22Rv1 (cell line): ENCODE measurements around the gene SLC35F5.

ENCODE experiments used
- CTCF ChIP-seq: fragments of 450-650 bp; IDR thresholded peaks from 2 replicates; pipeline ENCODE4 v1.5.1; 2017; ENCODE audit warnings: mild to moderate bottlenecking
- ZFX ChIP-seq: fragments of 450-650 bp; IDR thresholded peaks from 2 replicates; pipeline ENCODE4 v1.6.1; 2017; ENCODE audit warnings: antibody characterized with exemption, borderline replicate concordance

GRCh38 chr2:113776949-113777348 is 20.5 kb upstream of the SLC35F5 start:
- TF ChIP-seq CTCF (no peak), ZFX (no peak)
